A673 (cell line): ENCODE data around the gene SEC61A2. TPM values are rescaled to one million over a fixed set of nuclear protein-coding genes. Genes with fewer than 3 reads are reported as not detected.

Experiments used
- BruUV-seq: library from RNA; stranded (reverse); fragments of 400-500 nt; replicated peaks from 2 replicates; lab custom pipeline; 2021; lab: Mats Ljungman, UMichigan
- CTCF ChIA-PET: fragments of 300-600 bp; sonication (Branson Sonifier 250); formaldehyde crosslinking; loops from one replicate; lab custom pipeline; 2022; ENCODE audit warnings: antibody characterized with exemption; lab: Charles Lee
- POLR2A ChIA-PET: fragments of 300-600 bp; sonication (Branson Sonifier 250); formaldehyde crosslinking; loops from one replicate; lab custom pipeline; 2022; ENCODE audit warnings: antibody characterized with exemption; ENCODE audit not compliant: low non-redundant PET; lab: Charles Lee
- DNase-seq: peaks from one replicate; pipeline ENCODE4 v3.0.0-alpha.2; 2015; ENCODE audit warnings: low spot score
- H3K27ac ChIP-seq: fragments of 200-600 bp; sonication (generic); 2 replicates; pipeline ENCODE4 v1.5.1; 2016; ENCODE audit warnings: mixed run types, low read depth, mild to moderate bottlenecking, mixed read lengths, antibody characterized with exemption, low read length; ENCODE audit not compliant: poor library complexity, severe bottlenecking
- H3K27me3 ChIP-seq: fragments of 200-600 bp; sonication (generic); replicated peaks from 2 replicates; pipeline ENCODE4 v1.6.1; 2017; ENCODE audit warnings: mixed run types, low read depth, mild to moderate bottlenecking, mixed read lengths, antibody characterized with exemption, low read length; ENCODE audit not compliant: insufficient read depth, poor library complexity
- H3K36me3 ChIP-seq: fragments of 200-600 bp; sonication (generic); 2 replicates; pipeline ENCODE4 v1.6.1; 2016; ENCODE audit warnings: mixed run types, mild to moderate bottlenecking, mixed read lengths, antibody characterized with exemption, low read length; ENCODE audit not compliant: insufficient read depth, poor library complexity, severe bottlenecking
- H3K4me1 ChIP-seq: fragments of 200-600 bp; sonication (generic); 2 replicates; pipeline ENCODE4 v1.6.1; 2017; ENCODE audit warnings: mixed run types, mild to moderate bottlenecking, mixed read lengths, antibody characterized with exemption, low read length; ENCODE audit not compliant: insufficient read depth, poor library complexity, severe bottlenecking
- H3K4me3 ChIP-seq: fragments of 200-600 bp; sonication (generic); 2 replicates; pipeline ENCODE4 v1.5.1; 2016; ENCODE audit warnings: low read depth, mixed run types, mild to moderate bottlenecking, mixed read lengths, low read length; ENCODE audit not compliant: poor library complexity, severe bottlenecking
- H3K9me3 ChIP-seq: fragments of 200-600 bp; sonication (generic); 2 replicates; pipeline ENCODE4 v1.6.1; 2016; ENCODE audit warnings: mixed run types, low read depth, mild to moderate bottlenecking, mixed read lengths, antibody characterized with exemption, low read length; ENCODE audit not compliant: poor library complexity, severe bottlenecking
- CTCF ChIP-seq: fragments of 300-800, 200-600 bp; sonication (generic); conservative IDR thresholded peaks from 2 replicates; pipeline ENCODE4 v1.5.1; 2017; ENCODE audit warnings: low read depth, mild to moderate bottlenecking, antibody characterized with exemption, low read length, moderate library complexity, mixed read lengths
- EZH2 ChIP-seq: fragments of 200-600 bp; sonication (generic); IDR thresholded peaks from 2 replicates; pipeline ENCODE4 v1.6.1; 2017; ENCODE audit warnings: borderline replicate concordance, low read depth, mild to moderate bottlenecking, mixed read lengths, antibody characterized with exemption, low read length; ENCODE audit not compliant: poor library complexity, severe bottlenecking
- intact Hi-C: fragments of 100-400 bp; cut with micrococcal nuclease; formaldehyde crosslinking; loops from one replicate; pipeline ENCODE4 v1.10.0; 2022; ENCODE audit not compliant: unreplicated experiment
- total RNA-seq: library from RNA; stranded (reverse); gene quantifications from 2 replicates; pipeline ENCODE4 v1.2.3, GENCODE V29; 2021

The SEC61A2 gene
- total RNA-seq, 1 experiment from 2014 or later = 17.2 TPM

GRCh38 chr10:12098966-12099365 lies 30.5 kb upstream of the SEC61A2 start:
- intact Hi-C loops = no loop called here
- Histone ChIP-seq H3K27ac (no peak overlapping the region), H3K4me1 (no peaks in the 10 kb centered on the region), H3K36me3 (peaks cover 61% of the 10 kb centered on the region), H3K4me3 (no peak overlapping the region), H3K27me3 (no peaks in the 10 kb centered on the region), H3K9me3 (no peaks in the 10 kb centered on the region)
- BruUV-seq = no TSS peak
- no peak for DNase-seq
- TF ChIP-seq EZH2 (no peak), CTCF (no peak)
- CTCF ChIA-PET = no interaction called here
- POLR2A ChIA-PET = no interaction called here

- Histone ChIP-seq H3K36me3 (peaks cover 64% of the 10 kb centered on the region), H3K27me3 (no peaks in the 10 kb centered on the region), H3K9me3 (no peaks in the 10 kb centered on the region), H3K4me3 (no peak overlapping the region), H3K4me1 (no peaks in the 10 kb centered on the region), H3K27ac (no peak overlapping the region)
- no peak for DNase-seq
- TF ChIP-seq EZH2 (no peak), CTCF (no peak)
- intact Hi-C loops = no loop called here
- CTCF ChIA-PET = no interaction called here
- BruUV-seq = no TSS peak
- POLR2A ChIA-PET = no interaction called here
These were observed 25.7 kb upstream of the SEC61A2 start for GRCh38 chr10:12103802-12104201.

GRCh38 chr10:12107781-12108180 lies 21.7 kb upstream of the SEC61A2 start:
- BruUV-seq = no TSS peak
- H3K36me3 ChIP-seq = peaks cover 43% of the 10 kb centered on the region
- POLR2A ChIA-PET = no interaction called here

More at GRCh38 chr10:12107781-12108180, 21.7 kb upstream of the SEC61A2 start:
- intact Hi-C loops = no loop called here
- no peak for TF ChIP-seq CTCF
- TF ChIP-seq EZH2 = no peak
- H3K27ac ChIP-seq = no peak overlapping the region
- H3K9me3 ChIP-seq = no peaks in the 10 kb centered on the region
- CTCF ChIA-PET = no interaction called here
- H3K4me3 ChIP-seq = no peak overlapping the region
- no peaks in the 10 kb centered on the region for H3K4me1 ChIP-seq
- H3K27me3 ChIP-seq = no peaks in the 10 kb centered on the region
- DNase-seq = peak; percentile 50
